Activated CD4-positive, alpha-beta T cell treated with anti-CD3 and anti-CD28 coated beads, Interleukin-2, amount 50 U/mL, for 1 hour (primary cell): ENCODE results near the gene PDIA6.
"Not testable (repeated sequence)": the region's sequence is repeated elsewhere in the genome, so short reads cannot be mapped to it uniquely, and the experiment has no call there.

ENCODE experiments used
- DNase-seq: peaks from one replicate; pipeline ENCODE4 v3.0.0-alpha.2; 2020

Gene PDIA6

DNA sequence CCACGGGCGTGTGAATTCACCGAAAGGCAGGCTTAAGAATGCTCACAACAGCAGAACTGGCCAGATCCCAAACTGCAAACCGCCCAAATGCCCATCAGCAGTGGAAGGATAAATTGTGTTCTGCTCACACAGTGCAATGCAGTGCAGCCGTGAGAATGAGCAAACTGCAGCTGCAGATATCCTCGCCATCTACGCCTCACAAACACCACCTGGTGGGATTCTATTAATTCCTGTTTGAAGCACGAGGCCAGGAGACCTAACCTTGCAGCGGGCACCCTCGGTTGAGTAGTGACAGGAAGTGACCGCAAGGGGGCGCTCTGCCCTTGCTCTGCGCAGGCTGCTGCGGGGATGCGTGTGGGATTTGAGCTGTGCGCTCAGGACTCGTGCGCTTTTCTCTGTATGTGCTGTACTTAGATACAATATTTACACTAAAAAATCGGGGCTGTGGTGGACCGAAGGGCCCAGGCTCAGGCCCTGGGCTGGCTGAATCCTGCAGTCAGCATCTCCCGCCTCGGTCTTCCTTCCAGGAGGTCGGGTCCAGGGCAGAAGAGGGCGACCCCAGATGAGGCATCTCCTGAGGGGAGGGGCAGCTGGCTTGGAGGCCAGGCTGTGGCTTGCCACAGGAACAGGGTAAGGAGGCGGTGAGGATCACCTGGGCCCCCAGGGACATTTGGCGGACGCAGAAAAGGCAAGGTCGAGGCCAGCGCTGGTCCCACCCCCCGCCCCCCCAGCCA lies 19.8 kb upstream of the PDIA6 start:
- peak; percentile 82 for DNase-seq

DNA sequence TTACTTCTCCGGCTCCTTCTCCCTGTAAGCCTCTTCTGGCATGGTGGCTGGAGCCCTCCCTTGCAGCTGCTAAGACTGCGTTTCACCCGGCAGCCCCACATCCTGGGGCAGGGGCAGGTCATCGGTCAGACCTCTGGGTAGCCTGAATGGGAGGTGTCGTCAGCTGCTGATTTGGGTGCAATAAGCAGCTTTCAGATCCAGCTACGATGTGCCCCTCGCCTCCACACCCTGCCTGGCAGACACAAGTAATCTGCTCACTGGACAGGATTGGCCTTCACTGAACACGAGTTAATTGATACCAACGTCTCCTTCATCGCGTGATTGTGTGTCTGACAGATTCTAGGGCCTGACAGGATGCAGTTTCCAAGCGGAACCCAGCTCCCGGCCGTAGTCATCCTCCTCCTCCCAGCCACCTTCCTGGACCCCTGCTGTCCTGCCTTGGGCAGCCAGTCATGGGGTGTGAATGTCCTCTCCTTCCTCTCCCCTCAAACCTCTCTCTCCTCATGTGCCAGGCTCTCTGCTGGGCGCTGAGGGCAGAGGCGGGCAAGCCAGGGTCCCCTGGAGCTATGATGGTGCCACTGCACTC lies 18.9 kb upstream of the PDIA6 start:
- DNase-seq, result no peak

DNA sequence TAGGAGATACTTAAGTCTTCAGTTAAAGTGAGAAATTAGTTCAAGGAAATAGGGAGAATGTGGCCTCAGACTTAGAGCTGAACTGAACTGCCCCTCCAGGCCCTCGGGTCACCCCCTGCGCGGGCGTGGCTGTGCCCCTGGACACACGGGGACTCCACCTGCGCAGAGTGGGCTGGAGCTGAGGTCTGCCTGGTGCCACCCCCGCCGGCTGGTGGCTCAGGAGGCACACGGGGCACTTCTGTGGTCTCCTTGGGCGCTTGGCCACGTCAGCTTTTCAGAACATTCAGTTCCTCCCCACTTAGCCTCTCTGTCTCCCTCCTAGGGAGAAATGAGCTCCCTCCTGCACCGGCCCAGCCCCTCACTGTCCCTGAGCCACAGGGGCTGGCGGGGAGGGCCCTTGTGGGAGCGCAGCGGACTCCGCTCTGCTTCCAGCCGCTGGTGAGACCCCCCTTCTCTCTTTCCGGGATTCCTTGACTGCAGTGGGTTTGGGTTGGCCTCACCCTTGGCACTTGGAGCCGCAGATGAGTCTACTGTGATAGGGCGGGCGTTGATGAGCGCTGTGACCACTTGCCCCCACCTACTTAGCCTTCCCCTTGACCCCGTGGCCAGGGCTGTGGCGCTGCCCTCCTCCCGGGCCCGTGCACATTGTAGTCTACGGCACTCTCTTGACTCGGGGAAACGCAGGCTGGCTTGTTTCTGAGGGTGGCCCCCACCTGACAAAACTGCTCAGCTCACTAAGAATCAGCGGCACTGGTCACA lies 18.2 kb upstream of the PDIA6 start:
- no peak for DNase-seq

DNA sequence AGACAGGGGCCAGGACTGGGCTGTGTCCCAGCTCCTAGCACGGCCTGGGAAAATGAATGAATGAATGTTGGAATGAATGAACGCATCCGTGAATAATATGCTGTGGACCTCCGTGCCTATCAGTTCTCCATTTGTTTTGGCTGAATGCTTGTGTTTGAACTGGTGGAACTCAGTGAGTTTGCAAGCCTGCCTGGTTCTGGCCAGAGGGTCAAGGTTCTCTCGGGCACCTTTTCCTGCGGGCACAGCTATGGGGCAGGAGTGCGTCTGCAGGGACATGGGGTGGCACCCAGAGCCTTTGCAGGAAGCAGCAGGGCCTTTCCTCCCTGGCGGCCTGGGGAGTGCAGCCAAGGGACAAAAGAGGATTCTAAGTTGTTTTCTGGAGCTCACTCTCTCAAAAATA lies 17.6 kb upstream of the PDIA6 start:
- DNase-seq, result no peak

DNA sequence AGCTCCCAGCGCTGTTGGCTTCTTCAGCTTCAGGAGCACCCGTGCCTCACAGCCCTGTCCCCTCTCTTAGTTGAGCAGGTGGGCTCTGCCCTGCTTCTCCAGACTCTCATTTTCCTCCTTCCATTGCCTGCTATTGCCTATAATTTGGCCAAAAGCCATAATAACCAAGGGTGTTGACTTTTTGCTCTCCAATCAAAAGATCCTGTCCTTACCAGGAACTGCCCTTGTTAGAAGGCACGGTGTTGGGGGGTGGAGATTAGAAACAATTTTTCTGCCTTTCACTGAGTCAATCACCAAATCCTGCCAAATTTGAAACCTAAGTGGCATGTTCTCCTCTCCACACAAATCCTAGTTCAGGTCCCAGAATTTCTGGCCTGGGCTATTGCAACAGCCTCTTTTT lies 16.7 kb upstream of the PDIA6 start:
- no peak for DNase-seq

DNA sequence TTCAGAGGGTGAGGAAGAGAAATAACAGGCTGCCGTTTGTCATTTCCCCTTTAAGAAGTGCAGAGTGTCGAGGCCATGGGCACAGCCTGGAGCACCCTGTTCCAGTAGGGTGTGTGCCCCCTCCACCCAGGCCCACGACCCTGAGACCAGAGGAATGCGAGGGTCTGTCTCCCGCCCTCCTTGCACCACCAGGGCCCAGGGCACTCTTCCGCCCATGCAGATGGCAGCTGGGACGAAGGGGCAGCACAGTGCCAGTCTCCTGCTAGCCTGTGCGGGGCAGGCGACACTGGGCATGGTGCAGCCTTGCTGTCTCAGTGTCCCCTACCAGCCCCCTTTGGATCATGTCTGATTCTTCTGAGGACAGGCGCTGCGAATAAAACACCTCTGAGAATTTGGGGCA lies 15.8 kb upstream of the PDIA6 start:
- DNase-seq, result no peak

DNA sequence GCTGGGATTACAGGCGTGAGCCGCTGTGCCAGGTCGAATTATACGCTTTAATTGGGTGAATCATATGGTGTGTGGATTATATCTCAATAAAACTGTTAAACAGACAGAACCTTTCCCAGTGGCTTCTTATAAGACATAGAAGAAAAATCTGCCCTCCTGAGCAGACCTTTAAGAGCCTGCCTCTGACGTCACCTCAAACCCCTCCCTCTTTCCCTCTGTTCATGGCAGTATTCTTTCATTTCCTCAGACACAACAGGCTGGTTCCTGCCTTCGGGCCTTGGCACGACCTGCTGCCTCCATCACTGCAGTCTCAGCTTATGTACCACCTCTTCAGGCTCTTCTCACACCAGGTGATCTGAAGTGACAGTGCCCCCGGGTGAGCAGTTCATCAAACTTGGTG lies 14.0 kb upstream of the PDIA6 start:
- no peak for DNase-seq

DNA sequence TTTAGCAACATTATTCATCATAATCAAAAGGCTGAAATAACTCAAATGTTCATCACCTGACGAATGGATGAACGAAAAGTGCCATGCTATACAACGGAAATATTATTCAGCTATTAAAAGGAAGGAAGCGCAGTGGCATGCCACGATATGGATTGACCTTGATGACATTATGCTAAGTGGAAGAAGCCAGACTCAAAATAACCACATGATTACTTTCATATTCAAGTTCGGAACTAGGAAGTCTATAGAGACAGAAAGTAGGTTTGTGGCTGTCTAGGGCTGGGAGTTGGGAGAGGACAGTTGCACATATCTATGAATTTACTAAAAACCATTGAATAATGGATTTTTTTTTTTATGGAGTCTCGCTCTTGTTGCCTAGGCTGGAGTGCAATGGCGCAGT lies 13.4 kb upstream of the PDIA6 start:
- DNase-seq, result no peak

DNA sequence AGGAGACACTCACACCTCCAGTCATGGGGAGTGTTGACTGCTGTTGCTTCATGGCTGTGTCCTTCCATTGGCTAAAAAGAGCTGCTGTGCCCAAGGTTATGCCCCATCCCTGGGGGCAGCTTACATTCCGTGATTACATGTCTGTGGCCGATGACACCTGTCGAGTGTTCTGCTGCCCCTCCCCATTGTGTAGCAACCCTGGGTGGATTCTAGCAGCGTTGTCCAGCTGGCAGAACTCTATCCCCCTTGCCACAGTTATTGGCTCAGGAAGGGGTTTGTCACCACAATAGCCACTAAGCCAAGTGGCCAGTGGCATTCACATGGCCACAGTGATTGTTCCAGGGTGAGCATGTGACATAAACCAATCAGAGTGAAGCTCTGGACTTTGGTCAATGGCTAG lies 11.6 kb upstream of the PDIA6 start:
- DNase-seq, result no peak

DNA sequence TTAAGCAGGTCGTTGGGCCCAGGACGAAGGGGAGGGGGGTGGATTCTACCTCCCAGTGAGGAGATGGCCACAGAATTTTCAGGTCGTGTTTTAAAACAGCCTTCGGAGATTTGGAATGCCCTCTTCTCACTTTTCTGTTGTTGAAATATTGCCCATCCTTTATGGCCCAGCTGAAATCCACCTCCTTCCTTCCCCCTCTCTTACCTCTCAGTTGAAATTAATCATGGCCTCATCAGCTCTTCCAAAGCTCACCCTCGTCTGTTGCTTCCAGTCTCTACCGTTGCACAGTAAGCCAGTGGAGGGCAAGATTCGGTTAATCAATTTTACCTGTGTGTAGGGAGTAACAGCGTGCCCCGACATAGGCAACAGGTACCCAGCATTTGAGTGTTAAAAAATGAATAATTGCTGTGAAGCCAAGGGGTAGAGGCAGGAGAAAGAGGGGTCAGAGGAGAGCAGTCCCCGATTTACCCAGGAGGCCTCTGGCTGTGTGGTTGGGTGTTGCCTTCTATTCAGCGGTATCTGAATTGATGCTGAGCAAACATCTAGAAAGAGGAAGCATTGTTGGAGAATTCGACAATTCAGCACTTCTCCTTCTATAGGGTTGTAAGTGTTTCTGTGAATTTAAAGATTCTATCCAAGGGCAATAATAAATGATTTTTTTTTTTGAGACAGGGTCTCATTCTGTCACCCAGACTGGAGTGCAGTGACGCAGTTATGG lies 8.6 kb upstream of the PDIA6 start:
- DNase-seq, result no peak

DNA sequence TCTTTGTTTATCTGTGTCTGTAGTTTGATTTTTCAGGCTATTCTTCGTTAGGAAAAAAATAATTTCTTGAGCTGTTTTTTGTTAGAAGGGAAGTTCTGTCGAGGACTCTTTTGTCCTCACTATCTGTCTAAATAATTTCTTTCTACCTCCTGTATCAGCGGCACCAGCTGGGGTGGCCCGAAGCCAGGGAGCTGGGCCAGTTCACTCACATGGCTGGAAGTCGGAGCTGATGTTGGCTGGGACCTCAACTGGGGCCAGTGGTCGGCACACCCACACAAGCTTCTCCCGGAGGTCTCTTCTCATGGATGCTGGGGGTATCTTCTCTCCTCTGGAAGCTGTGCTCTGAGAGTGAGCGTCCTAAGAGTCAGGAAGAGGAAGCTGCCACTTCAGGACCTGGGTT lies 8.0 kb upstream of the PDIA6 start:
- DNase-seq, result no peak

DNA sequence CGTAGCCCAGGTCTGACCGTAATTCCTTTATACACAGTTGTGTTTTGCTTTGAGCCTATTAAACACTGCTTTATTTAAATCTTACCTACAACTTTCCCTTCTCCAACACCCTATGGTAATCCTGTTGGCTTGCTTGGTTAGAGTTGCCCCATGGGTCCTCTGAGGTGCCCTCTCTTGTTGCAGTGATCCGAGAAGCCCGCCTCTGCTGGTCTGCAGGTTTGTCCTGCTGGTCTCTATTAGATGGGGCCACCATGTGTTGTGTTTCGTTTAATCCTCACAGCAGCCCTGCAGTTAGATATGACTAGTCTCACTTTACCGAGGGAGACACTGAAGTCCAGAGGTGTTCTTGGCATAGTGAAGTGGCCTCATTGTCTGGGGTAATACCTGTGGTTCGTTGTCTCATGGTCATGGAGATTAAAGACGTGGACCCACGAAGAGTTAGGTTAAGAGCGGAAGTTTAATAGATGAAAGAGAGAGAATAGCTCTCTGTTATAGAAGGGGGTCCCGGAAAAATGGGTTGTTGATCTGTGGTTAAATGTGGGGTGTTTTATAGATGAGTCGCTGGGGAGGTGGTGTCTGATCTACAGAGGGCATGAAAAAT lies 7.2 kb upstream of the PDIA6 start:
- DNase-seq, result no peak

DNA sequence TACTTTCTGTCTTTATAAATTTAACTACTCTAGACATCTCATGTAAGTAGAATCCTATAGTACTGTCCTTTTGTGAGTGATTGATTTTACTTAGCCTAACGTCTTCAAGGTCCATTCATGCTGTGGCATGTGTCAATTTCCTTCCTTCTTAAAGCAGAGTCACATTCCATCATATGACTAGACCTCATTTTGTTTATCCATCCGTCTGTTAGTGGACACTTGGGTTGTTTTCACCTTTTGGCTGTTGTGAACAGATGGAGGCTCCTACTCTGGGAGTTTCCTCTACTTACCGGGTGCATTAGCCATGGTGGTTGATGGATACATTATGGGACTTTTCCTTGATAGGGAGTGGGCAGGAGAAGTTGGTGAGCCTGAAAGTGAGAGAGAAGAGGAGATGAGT lies 6.4 kb upstream of the PDIA6 start:
- no peak for DNase-seq

DNA sequence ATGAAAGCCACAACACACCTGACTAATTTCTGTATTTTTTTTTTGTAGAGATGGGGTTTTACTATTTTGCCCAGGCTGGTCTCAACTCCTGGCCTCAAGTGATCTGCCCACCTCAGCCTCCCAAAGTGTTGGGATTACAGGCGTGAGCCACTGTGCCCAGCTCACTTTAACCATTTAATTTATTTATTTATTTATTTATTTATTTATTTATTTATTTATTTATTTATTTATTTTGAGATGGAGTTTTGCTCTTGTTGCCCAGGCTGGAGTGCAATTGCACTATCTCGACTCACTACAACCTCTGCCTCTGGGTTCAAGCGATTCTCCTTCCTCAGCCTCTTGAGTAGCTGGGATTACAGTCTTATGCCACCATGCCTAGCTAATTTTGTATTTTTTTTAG lies 5.7 kb upstream of the PDIA6 start:
- DNase-seq, result not testable (repeated sequence)

DNA sequence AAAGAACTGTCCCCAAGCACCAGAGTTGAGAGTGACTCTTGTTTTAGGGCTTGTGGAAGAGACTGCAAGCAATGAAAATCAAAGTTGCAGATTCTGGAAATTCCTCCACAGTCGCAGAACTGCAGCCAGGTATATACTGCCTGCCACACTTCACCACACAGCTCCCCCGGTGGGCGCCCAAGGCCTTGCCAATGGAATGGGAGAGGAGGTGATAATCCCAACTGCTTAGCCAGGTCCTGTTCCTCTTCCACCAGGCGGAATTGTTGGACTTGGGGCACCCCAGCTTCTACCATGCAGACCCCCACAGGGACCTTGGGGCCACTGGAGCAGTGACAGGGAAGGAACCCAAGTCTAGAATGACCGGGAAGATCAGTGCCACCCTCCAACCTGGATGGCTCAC lies 4.8 kb upstream of the PDIA6 start:
- DNase-seq, result peak; percentile 21

DNA sequence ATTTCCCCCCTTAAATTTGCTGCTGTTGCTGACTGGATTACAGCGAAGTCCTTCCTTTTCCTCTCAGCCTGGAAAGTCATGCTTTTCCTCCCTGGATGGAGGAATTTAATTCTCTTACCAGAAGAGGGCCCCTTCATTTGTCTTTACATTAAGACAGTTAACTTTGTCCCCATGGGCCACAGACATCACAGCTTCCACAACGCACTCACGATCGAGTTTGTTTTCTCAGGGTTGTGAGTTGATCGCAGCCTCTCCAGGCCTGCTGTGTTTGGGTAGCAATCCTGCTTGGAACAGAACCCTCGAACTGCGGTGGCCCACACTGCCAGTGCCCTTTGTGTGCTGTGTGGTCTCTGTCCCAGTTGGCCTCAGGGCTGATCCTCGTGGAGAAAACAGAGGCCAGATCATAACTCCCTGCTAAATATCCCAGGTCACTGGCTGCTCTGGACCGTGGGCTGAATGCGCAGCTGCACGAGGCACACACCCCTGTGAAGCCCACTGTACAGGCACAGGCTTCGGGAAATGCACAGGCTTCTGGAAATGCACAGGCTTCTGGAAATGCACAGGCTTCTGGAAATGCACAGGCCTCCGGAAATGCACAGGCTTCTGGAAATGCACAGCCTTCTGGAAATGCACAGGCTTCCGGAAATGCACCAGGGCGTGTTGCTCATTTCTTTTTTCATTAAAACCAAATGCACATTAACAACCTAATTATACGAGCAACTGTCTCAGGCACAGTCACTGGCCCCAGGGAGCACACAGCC lies 2.2 kb upstream of the PDIA6 start:
- no peak for DNase-seq

DNA sequence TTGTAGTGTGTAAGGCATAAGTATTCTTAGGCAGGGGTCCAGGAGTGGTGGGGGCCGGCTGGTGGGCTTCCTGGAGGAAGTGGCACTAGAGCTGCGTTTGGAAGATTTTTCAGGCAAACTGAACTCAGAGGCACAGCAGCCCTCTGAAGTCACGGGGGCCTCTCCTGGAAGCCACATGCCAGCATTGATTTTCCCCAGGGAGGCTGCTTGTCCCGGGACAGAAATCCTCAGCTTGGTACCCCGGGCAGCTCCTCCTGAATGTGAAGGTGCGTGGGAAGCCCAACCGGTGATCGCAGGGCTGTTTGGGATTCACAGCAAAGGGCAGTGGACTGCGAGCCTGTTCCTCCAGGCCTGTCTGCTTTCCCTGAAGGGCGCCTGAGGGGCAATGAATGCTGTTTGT lies 1.6 kb upstream of the PDIA6 start:
- DNase-seq, result no peak

DNA sequence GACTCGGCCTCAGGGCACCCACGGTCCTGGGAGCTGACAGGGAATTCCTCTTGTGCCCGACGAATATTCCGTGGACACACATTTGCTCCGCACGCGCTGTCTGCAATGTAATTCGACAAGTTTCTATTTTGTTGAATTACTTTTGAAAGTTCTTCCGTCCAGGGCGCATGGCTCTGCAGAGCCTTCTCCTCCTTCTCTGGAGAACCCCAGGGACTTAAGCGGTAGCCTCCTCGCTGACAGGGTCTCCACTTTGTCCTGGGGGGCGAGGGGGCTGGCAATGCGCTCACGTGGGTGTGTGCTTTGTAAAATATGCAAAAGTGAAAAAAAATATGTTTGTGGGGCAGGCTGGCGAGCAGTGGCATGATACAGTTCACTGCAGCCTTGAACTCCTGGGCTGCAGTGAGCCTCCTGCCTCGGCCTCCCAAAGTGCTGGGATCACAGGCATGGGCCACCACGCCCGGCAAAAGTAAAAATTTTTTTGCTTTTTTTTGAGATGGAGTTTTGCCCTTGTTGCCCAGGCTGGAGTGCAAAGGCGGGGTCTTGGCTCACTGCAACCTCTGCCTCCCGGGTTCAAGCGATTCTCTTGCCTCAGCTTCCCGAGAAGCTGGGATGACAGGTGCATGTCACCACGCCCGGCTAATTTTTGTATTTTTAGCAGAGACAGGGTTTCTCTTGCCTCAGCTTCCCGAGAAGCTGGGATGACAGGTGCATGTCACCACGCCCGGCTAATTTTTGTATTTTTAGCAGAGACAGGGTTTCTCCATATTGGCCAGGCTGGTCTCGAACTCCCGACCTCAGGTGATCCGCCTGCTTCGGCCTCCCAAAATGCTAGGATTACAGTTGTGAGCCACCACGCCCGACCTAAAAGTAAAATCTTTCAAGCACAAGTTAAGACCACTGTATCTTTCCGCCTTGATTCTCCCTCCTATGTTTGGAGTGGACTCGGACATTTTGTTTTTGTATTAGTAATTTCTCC lies 866 bp upstream of the PDIA6 start:
- DNase-seq, result not testable (repeated sequence)

DNA sequence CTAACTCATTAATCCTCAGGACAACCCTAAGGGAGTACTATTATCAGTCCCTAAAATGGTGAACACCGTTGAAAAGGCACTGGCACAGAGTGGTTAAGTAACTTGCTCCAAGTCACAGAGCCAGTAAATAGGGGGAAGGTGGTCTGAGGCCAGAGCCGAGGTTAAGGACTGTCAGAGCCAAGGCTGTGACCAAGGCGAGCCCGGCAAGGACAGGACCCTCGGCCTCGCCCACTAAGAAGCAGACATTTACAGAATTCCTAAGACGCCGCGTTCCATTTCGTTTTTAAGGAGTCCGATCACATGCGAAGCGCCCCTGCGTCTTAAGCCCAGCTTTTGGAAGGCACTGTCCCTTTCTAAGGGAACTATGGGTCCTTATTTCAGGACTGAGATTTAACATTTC lies 1.1 kb downstream of the PDIA6 start:
- DNase-seq, result no peak

DNA sequence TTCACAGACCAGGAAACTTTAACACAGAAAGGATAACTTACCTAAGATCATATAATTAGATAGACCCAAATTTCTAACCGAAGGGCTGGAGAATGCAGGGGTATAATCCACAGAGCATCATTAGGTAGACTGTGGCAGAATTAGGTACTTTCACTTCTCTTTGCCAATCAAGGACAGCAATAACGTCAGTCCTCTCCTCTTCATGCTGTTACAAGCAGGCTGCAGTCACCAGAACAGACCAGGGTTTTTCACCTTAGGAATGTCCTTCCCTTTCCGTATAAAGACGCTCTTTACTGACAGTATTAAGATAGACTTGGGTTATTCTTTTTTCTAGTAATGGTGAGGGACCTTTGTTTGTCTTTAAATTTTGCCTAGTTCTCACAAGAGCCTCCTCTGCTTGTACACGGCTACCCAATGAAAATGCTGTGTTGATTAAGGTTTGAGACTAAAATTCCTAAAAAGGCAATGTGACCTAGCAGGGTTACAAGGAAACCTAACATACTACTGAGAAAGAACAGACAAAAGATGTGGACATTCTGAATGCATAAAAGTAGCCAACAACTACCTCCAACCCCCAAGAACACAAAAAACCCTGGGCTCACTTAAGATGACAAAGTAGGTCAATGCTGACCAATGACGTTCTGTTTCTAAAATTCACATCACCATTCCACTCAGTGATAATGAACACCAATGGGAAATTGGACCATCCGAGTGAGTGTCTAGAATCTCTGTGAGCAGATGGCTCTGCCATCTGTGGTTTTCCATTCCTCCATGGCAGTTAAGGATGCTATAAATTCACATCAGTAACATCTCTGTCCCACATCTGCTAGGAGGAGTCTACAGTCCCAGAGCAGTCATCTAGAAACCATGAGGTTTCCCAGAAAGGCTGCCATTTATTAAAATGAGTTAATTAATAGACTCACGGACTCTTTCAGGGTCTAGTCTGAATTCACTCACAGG lies 2.1 kb downstream of the PDIA6 start:
- no peak for DNase-seq
